Measurements from ENCODE around the gene ANKRD49.

Gene ANKRD49

GRCh38 chr11:94544646-94545263 lies 51.0 kb downstream of the ANKRD49 start:
- no peak for DNase-seq

- no peak for DNase-seq
Measured at GRCh38 chr11:94545264-94546161, 51.7 kb downstream of the ANKRD49 start.

GRCh38 chr11:94546162-94546470 lies 52.3 kb downstream of the ANKRD49 start:
- DNase-seq: no peak

- no peak for DNase-seq
Measured at GRCh38 chr11:94546886-94547285, 53.1 kb downstream of the ANKRD49 start.

- no peak for DNase-seq
Measured at GRCh38 chr11:94549146-94549545, 55.4 kb downstream of the ANKRD49 start.

Data from fibroblast of skin of scalp (primary cell).